GM21737 (cell line): ENCODE results near the gene PLCB1.

Experiments
- ATAC-seq: cut with Tn5 transposase; IDR thresholded peaks from one replicate; pipeline ENCODE4 v1.9.1; 2021; ENCODE audit warnings: mild to moderate bottlenecking, moderate library complexity; ENCODE audit not compliant: unreplicated experiment

The PLCB1 gene

DNA sequence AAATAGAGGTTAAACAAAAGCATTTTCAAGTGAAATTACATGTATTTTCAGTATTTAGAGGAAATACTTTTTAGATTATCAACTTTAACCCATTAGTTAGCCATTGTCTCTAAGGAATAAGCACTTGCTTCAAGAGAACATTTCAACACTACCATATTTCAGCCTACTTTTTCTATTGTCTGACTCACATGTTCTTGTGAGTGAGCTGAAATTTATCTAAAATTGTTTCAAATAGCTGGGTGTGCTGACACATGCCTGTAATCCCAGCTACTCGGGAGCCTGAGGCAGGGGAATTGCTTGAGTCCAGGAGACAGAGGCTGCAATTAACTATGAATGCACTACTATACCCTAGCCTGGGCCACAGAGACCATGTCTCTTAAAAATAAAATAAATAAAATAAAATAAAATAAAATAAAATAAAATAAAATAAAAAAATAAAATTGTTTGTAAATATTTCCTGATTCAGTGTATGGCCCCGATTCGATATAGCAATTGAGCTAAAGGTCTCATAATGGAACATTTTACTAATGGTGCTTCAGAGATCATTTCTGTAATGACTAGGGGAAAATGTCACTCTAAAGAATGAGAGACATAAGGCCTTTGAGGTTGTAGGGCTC is 612.3 kb downstream of the PLCB1 start:
- no peak for ATAC-seq

DNA sequence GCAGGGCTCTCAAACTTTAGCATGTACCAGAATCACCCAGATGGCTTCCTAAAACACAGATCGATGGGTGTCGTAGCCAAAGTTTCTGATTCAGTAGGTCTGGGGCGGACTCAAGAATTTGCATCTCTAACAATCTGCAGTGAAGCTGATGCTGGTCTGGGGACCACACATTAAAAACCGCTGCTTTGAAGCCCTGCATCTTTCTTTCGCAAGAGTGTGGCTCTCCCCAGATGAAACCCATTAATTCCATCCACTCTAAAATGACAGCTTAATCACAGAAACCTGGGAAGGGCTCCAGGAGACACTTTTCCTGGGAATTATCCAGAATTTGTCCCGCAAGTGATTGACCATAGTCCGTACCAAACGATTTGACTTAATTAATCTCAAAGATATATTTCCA is 617.0 kb downstream of the PLCB1 start:
- ATAC-seq: no peak

DNA sequence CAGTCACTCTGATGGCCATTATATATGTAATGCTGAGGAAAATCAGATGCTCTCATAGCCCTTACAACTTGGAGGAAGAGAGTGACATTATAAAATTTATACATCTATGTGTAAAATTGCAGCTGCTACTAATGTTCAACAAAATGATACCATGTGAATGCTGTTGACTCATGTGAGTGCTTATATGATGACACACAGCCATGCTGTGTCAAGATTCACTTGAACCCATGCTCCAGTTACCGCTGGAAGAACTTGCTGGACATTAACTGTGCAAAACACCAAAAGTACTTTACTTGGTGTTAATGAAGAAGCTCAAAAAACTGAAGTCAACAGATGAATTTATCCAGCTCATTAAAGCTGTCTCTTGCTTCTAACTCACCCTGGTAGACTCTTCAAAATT is 617.9 kb downstream of the PLCB1 start:
- no peak for ATAC-seq

DNA sequence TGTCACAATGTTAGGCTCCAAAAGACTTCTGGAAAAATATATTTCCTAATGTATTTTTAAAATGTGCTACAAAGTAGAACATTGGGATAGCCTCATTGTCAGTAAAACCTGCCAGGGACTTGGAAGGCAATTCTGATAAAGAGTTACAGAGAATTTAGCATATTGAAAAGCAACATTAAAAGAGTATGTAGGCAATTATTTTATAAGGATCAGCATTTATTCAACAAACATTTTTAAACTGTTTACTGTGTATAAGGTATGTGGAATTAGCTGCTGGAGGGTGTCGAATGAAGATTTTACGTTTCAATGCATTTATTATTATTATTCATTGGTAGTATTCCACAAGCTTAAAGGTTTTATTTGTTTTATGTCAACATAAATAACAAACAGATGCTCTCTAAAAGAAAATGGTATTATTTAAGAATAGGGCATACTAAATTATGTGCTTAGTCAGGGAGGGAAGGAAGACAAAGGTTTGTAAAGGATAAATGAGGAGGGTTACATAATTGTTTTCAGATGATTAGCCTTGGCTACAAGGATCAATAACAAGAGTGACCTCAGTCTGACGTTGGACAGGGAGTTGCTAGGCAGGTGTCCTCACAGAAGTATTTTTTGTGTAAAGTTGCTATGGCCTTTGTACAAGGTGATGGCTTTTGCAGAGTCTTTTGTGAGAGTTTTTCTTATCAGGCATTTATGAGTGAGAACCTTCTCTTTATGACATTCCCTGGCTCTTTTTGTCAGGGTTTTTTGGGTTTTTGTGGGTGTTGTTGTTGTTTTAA is 623.5 kb downstream of the PLCB1 start:
- no peak for ATAC-seq

- ATAC-seq: no peak
Measured at GRCh38 chr20:8756410-8756809, 624.3 kb downstream of the PLCB1 start.

DNA sequence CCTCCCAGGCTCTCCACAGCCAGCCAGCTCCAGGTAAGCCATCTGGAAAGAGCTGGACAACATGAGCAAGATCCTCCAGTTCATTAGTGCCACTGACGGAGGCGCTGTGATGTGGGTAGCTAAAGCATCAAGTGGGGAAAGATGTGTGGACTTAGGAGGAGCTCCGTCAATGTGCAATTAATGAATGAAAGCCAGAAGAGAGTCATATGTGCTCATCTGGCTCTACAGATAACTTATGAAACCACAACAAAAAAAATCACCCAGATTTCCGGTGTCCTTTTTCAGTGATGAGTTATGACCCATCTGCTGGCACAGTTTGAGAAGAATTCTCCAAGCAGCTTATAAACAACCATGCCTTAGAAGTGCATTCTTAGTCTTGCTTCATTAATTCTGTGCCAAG is 625.1 kb downstream of the PLCB1 start:
- ATAC-seq: no peak

- ATAC-seq: no peak
Measured at GRCh38 chr20:8764344-8764962, 632.4 kb downstream of the PLCB1 start.

GRCh38 chr20:8766868-8767390 is 634.9 kb downstream of the PLCB1 start:
- no peak for ATAC-seq

- ATAC-seq: no peak
Measured at GRCh38 chr20:8774412-8774811, 642.3 kb downstream of the PLCB1 start.

DNA sequence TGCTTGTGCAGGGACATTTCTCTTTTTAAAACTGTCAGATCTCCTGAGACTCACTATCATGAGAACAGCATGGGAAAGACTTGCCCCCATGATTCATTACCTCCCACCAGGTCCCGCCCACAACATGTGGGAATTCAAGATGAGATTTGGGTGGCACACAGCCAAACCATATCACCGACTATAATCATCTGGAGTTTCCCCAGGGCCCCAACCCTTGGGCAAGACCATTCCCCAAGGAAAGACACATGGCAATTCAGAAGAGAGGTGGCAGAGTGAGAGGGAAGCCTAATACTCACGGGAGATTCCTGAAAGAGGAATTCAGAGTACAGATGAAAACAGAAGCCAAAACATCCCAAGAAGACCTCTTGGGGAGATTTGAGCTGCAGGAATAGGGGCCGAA is 645.8 kb downstream of the PLCB1 start:
- no peak for ATAC-seq

DNA sequence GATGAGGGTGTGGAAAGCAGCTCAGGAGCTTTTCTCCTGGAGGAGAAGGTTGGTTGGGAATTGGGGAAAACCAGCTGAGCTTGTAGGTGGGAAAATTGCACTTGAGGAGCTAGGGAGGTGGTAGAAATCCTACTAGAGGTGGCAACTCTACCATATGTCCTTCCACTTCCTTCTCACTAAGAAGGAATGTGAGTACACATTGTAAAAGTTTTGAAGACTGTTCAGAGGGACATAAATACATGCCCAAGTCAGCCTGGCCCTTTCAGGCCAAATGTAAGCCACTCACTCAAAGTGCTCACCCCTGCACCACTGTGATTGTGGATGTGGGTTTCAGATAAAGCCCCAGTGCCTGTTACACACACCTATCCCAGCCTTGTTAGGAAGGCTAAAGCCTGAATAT is 646.3 kb downstream of the PLCB1 start:
- ATAC-seq: no peak

- no peak for ATAC-seq
Measured at GRCh38 chr20:8780915-8781314, 648.8 kb downstream of the PLCB1 start.

DNA sequence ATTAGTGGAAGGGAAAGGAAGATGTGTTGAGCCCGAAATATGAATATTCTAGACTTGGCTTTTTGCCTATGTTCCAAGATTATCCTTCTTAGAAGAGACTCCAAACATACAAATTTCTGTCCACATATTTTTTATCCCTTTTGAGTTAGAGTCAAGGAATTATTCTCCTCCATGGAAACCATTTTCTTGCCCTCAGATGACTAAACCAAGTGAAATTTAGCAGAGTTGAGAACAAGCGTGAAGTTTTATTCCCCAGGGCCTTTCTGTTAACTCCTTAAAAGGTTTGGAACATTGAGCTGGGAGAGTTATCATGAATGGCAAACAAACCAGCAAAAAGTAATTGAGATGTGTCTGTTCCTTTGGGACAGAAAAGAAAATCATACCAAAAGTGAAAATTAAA is 650.7 kb downstream of the PLCB1 start:
- no peak for ATAC-seq

DNA sequence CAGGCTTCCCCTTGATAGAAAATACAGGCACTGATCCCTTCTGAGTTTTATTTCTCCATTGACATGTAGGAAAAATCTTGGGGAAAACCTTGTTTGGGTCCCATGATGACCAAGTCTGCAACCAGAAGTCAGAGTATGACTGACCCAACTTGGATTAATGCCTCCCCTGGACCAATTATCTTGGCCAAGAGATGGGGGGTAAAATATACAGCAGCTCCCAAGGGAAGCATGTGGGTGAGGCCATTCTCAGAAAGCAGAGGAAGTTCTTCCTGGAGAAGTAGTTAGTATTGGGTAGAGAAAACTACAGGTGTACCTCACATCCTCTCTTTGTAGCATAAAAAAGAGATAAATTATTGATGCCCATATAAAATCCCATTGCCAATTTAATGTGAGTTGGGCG is 651.7 kb downstream of the PLCB1 start:
- ATAC-seq: no peak

DNA sequence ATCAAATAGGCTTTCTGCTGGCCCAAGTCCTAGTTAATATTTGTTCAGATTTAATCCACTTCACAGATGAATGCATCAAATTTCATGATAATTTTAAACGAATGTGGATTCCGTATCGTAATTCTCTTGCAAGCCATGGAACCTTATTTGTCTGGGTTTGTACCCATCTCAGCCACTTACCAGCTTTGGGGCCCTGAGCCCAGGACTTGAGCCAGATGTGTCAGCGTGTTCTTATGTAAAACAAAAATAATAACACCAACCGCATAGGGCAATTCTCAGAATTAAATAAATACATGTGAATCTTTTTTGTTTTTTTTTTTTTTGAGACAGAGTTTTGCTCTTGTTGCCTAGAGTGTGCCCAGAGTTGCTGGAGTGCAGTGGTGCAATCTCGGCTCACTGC is 654.3 kb downstream of the PLCB1 start:
- no peak for ATAC-seq

- no peak for ATAC-seq
Measured at GRCh38 chr20:8787090-8787489, 655.0 kb downstream of the PLCB1 start.

DNA sequence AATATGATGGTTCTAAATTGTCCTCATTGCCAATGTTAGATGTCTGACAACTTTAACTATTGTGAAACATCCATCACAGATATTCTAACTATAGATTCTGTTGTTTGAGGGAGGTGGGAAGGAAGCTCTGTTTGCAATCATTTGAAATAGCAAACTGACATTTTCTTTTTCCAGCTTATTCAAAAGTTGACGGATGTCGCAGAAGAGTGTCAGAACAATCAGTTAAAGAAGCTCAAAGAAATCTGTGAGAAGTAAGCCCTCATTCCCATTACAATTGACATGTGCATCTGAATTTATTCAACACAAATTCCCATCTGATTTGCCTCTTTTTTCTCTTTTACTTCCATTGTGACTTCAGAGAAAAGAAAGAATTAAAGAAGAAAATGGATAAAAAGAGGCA is 656.2 kb downstream of the PLCB1 start:
- no peak for ATAC-seq

DNA sequence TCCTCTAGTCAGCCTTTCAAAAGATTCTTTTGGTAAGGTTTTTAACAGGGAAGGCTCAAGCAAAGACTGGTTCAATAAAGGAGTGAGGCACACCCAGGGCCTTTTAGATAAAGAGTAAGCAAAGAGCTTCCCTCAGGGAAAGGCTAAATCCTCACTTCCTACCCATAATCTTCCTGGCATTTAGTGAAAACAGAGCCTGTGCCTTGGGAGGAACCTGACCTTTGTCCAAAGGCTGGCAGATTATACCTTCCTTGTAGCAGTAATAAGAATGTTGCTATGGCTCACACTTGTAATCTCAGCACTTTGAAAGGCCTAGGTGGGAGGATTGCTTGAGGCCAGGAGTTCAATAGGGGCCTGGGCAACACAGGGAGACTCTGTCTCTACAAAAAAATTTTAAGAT is 656.8 kb downstream of the PLCB1 start:
- no peak for ATAC-seq

GRCh38 chr20:8790442-8791074 is 658.5 kb downstream of the PLCB1 start:
- ATAC-seq: no peak

DNA sequence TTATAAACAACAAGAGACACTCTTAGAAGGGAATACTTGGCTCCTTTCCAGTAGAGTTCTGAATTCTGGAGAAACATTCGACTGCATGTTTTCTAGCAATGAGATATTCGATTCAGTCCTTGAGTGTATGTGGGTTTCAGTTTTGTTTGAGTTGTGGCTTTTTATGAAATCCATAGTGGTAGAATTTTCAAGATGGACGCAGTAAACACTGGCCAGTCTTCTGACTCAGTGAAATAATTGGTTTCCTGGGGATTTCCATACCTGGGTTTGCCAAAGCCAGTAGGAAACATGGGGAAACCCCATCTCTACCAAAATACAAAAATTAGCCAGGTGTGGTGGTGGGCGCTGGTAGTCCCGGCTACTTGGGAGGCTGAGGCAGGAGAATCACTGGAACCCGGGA is 663.3 kb downstream of the PLCB1 start:
- no peak for ATAC-seq

- no peak for ATAC-seq
Measured at GRCh38 chr20:8796088-8796660, 664.1 kb downstream of the PLCB1 start.
